HG02973 (cell line): Measurements from ENCODE around the gene CFAP58.
"Not testable (repeated sequence)": the region's sequence is repeated elsewhere in the genome, so short reads cannot be mapped to it uniquely, and the experiment has no call there.

ENCODE experiments used
- ATAC-seq: cut with Tn5 transposase; IDR thresholded peaks from one replicate; pipeline ENCODE4 v1.9.1; 2021; ENCODE audit warnings: moderate library complexity; ENCODE audit not compliant: unreplicated experiment

The CFAP58 gene

DNA sequence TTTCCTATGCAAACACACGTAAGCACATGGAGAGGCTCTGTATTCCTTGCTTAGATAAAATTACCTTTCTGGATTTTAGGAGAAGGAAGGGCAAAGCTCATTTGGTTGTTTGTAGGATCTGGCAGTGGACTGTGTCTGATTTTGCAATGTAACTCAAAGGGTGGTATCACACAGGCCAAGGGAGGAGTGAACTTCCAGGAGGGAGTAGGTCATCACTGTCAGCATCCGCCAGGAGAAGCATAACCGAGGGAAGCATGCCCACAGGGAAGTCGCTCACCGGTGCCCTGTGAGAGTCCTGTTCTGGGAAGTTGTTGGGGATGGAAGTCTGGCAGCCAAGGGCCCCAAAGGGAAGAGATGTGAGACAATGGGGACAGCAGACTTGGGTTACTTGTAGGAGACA is 74.4 kb downstream of the CFAP58 start:
- no peak for ATAC-seq

DNA sequence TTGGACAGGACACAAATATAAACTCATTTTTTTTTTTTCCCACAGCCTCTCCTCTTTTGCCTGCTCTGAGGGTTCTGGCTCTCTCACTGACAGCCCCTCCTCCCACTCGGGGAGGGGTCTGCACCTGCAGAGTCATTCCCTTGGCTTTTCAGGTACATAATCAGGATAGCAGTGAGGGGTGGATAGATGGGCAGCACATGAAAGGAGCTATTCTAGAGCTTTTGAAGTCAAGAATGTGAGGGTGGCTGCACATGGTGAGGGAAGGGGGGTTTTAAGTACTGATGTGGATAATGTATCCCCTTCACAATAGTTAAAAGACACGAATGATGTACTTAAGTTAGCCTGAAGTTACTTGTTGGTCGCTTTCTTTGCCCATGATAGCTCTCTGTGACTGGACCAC is 76.2 kb downstream of the CFAP58 start:
- no peak for ATAC-seq

DNA sequence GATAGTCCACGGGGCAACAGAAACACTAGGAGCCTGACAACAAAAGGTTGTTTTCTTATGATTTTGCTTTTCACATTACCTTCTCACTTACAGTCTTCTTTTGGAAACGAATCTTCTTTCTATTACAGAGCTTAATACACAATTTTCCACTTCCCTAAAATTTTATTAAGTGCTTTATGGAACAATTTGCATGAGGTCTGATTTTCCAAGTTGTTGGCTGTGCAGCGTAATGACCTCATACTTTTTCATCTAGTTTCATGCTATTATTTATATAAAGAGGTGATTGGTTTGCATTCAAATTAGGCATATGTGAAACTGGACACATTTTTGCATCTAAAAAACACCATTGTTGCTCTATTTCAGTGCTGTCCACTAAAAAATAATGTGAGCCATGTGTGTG is 76.7 kb downstream of the CFAP58 start:
- ATAC-seq, result no peak

DNA sequence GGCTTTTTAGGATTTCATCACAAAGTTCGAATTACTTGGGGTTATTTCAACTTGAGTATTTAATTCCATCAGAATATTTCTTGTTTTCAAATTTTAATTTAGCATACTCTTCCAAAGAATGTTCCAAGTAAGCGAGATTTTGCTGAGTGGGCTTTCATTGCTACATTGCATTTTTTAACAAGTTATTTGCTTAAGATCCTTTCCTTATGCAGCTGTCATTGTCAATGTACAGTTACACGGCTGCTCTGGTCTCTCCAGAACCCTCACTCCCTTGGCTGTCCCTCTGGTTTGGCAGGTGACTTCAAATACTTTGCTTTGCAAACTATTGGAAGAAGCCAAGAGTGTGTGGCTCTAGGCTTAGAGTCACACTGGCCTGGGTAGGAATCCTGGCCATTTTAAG is 80.0 kb downstream of the CFAP58 start:
- ATAC-seq, result no peak

DNA sequence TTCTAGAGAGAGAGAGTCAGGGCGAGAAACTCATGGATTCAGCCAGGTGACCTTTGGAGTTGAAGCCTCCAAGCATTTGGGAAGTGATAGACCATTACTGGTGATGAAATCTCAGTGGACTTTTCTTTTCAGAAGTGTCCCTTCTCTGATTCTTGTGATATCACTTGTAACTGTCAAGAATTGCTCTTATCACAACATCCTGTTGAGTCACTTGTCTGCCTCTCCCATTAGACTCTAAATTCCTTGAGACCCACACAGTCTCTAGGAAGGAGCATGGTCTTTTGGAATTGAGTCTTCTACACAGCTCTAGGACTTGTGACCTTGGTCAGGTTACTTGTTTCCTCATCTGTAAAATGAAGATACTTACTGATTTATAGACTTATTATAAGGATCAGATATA is 81.0 kb downstream of the CFAP58 start:
- ATAC-seq, result no peak

DNA sequence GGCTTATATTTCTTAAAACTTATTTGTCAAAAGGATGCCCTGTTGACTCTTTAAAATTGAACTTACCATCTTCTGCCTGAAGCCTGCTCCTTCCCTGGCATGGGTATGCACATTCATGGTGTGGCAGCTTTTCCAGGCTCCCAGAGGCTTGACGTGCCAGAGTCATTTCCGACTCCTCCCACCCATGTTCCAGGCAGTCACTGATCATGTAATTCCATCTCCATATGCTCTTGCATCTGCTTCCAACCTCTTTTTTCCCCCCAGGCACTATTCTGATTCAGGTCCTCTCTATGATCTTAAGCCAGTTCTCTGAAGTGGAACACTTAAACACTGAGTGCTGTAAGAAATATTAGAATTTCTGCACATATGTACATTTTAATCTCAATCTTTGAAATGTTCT is 82.2 kb downstream of the CFAP58 start:
- no peak for ATAC-seq

DNA sequence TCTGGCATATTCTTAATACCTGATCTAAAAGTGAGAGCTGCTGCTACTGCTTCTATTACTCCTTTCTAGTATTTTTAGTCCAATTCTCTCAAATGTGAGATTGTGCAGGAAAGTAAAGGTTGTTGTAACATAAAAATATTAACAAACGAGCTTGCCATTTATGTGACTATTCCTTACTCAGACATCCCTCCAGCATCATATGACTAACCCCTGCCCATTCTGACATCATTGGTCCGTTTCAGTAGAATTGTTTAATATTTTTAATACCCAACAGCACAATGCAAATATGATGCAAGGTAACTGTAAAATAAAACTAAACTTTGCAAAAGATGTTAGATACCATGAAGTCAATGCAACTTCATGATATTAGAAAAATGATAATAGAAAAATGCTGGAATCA is 83.6 kb downstream of the CFAP58 start:
- ATAC-seq, result no peak

DNA sequence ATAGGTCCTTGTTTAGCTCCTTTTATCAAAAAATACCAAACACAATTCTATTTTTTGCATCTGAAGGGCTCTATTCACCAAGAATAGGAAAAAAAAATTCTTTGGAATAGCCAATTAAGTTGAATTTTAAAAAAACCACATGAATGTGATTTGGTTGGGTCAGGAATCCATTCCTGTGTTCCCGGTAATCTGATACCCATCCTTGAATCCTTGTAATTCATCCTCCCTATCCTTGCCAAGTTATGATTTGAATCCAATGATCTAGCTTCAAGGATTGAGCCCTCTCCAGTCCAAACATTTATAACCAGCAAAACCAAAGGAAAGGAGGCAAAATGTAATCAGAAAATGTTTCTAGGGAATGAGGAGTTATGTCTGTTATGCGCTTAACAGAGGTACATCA is 86.6 kb downstream of the CFAP58 start:
- no peak for ATAC-seq

DNA sequence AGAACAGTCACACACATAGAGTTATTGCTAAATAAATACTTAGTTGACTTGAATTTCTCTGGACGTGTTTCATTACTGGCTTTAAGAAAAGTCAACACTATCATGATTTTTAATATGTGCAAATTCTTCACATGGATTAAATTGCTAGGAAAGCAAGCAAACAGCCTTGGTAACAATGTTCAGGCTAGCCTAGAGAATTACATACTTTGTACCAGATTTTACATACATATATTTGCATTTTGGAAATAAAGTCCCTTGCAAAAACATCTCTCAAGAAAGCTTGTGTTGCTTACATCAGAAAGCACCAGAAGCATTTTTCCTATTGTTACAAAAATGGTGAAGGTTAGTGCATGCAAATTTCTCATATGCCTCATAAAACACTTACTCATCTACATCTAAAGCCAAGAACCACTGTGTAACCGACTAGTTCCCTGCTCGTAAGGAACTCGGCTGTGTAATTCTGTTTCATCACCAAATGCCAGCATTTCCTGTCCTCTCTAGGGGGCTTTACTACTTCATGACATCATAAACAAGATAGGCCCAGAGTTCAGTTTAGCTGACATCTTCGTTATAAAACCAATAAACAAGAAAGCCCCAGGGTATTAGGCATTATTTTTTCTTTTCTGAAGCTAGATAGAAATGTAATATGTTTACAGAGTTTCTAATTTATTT is 87.8 kb downstream of the CFAP58 start:
- no peak for ATAC-seq

DNA sequence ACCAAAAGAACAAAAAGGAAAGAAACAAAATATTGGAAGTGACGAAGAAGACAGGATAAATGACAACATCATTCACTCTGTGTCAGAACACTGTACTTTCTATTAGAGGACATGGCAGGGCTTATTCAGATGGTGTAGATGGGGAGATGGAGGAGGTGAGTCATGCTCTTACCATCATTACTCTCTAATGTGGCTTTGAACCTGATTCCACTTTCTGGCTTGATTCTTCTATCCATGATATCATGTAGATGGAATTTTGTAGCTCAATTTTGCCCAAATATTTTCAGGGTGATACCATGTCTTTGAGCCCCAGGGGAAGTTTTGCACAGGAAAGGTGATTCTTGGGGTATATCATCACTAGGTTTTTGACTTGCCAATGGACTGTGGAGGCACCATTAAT is 91.7 kb downstream of the CFAP58 start:
- no peak for ATAC-seq

DNA sequence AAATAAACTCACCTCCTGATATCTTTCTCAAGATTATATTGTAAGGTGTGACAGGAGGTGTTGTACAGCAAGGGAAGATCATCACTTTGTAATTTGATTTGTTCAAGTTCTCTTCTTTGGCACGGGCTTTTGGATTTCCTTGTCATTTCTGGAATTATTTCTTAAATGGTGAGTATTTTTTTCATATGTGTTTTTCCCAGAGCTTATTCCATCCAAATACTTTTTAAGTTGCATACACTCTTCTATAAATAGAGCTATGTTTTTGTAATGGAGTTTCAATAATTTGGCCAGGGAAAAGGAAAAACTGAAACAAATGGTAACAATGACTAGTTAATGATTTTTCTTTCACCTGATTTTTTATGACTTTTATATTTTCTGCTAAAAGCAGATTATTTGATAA is 92.5 kb downstream of the CFAP58 start:
- no peak for ATAC-seq

DNA sequence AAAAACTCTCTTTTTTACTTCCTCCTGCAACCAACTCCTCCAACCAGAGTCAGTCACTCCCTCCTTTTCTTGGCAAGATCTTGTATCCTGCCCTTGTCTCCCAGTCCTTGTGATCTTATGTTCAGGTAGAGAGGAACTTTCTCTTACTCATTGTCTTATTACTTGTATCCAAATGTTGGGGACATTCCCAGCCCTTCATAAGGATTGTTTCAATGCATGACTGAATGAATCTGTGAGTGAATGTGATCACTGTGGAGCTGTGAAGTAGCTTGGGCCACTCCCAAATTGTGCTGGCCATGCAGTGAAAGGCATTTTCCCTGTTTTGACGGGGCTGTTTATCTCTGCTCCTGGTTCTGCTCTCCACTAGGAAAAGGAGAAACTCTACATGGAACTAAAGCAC is 93.7 kb downstream of the CFAP58 start:
- ATAC-seq, result no peak

DNA sequence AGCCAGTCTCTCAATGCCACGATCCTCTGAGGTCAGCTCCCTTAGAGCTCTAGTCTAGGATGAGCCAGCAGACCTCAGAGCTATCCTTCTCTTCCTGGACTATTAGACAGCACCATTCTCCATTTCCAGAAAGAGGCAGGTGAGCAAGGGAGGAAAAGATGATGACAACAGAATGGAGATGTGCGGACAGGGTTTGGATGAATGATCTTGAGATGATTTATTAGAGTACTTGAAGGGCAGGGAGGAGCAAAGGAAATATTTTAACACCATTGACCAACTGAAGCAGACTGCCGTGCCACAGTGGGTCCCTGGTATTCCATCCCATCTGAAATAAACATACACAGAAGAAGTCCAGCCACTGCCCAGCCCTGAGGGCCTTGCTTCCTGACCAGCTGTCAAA is 94.3 kb downstream of the CFAP58 start:
- ATAC-seq, result no peak

DNA sequence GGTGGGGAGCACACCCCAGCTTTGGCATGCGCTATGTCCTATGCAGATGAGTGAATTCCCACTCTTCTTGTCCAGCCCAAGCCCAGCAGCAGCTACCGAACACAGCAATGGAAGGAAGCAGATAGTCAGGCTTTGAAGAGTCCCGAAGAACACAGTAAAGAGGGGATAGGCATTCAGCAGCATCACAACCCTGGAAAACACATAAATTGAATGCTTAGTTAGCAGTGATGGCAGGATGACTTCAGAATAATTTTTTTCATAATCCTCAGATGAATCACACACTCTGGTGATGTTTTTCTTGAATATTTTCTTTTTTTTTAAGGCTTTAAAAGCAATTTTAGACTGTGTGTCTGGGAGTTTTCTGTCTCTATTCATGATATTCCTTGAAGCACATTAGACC is 95.8 kb downstream of the CFAP58 start:
- no peak for ATAC-seq

DNA sequence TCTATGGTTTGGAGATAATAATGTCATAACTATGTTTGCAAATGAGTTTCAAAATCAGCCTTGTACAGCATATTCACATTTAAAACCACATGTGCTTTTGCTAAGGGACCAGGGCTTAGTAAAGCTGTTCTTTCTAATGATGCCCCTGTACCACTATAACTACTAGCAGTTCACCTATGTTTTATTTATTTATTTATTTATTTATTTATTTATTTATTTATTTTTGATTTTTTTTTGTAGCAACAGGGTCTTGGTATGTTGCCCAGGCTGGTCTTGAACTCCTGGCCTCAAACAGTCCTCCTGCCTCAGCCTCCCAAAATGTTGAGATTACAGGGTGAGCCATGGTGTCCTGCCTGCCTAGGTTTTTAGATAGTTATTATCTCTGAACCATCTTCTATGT is 96.9 kb downstream of the CFAP58 start:
- ATAC-seq, result no peak

DNA sequence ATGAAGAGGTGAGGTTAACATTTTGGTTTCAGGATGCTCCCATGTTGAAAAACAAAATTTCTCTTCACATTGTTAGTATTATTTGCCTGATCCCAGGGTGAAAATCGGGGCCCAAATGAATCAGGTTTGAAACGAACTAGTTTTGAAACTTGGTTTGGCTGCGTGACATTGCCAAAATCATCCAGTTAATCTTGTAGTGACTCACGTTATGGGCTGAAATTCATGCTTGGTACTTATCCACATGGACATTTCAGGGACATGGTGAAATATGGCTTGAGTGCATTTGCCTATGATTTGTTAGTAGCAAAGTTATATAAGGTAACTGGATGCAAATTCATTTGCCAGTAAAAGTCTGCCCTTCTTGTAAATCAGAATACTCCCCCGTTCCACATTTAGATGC is 97.3 kb downstream of the CFAP58 start:
- ATAC-seq, result no peak

DNA sequence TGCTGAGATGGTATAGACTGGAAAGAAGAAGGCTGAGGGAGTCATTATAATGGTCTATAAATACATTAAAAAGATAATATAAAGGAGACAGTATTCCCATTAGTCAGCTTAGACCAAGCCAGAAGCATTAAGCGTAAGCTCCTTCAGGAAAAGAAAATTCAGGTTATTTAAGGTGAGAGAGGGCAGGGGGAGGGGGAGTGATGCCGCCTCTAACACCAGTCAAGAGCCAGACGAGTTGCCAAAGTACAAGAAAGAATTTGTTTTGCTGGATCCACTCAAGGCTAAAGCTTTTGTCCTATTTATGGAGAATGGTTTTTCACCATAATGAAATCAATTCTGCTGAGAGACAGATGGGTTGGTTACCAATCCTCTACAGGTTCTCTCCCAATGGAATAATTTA is 99.3 kb downstream of the CFAP58 start:
- no peak for ATAC-seq

DNA sequence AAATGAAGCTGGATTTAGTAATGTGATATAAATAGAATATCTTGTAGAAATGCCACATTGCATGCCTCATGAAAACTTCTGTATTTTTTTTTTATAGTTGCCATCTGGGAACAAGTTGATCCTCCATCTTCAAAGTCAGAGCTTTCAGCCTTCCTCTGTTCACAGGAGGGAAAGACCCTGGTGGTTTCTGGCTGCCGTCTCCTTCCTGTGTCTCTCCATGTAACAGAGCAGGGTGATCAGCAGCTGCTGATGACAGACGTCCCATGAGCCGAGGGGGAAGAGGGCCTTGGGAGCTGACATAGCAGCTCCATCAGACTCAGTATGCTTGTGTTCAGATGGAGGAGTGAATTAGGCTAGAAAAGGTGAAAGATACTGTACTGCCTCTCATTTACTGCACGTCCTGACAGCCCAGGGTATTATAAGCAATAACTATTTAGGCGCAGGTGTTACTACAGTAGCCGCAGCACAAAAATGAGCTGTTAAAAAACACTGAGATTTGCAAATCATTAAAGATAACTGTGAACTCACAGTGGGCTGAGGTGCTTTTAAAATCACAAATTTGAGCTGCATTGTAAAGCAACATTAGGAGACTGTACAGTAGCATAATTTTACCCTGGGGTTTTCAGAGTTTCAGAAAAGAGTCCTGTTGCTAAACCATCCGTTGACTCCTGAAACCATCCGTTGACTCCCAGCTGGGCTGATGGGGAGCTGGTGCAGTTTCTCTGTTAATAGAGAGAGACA is 103.3 kb downstream of the CFAP58 start:
- ATAC-seq, result peak; percentile 69

DNA sequence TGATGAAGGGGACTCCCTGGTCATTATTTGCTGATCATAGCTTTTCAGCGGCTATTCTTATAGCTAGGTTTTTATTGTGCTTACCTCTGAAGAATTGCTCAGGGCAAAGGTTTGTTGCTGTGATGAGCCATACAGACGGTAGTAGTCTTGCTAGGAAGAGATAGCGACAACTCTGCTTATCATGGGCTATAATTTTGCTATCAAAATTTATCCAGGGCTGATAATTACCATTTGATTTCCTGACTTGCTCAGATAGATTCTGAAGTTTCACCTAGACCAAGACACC is 103.9 kb downstream of the CFAP58 start:
- ATAC-seq, result no peak

DNA sequence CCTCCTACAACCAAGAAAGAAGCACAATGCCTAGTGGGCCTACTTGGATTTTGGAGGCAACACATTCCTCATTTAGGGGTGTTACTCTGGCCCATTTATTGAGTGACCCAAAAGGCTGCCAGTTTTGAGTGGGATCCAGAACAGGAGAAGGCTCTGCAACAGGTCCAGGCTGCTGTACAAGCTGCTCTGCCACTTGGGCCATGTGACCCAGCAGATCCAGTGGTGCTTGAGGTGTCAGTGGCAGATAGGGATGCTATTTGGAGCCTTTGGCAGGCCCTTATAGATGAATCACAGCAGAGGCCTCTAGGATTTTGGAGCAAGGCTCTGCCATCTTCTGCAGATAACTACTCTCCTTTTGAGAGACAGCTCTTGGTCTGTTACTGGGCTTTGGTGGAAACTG is 111.9 kb downstream of the CFAP58 start:
- not testable (repeated sequence) for ATAC-seq

DNA sequence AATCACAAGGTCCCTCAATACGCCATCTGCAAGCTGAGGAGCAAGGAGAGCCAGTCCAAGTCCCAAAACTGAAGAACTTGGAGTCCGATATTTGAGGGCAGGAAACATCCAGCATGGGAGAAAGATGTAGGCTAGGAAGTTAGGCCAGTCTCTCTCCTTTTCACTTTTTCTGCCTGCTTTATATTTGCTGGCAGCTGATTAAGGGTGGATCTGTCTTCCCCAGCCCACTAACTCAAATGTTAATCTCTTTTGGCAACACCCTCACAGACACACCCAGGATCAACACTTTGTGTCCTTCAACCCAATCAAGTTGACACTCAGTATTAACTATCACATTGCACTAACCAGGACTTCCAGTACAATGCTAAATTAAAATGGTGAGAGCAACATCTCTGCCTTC is 115.2 kb downstream of the CFAP58 start:
- ATAC-seq, result not testable (repeated sequence)

DNA sequence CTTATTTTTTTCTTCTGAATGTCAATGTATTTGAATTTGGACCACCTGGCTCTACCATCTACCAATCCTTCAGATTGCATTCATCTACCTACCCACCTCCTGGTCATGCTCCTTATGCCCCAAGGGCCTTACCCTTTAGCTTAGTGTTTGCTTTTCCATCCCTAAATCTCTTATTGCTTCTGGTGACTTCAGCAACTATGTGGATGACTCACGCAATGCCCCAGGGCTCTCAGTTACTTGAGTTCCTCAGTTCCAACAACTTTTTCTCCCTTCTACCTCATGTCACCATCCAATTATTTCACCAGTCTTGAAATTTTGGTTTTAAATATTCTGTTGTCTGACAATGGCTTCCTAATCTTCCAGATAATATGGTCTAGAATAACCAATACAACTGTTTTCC is 118.9 kb downstream of the CFAP58 start:
- no peak for ATAC-seq
